ENCODE data around the gene KRTAP10-4. TPM values are rescaled to one million over a fixed set of nuclear protein-coding genes. Genes with fewer than 3 reads are reported as not detected.

KRTAP10-4 gene
- total RNA-seq, 2 experiments from 2014 or later = not detected

DNA sequence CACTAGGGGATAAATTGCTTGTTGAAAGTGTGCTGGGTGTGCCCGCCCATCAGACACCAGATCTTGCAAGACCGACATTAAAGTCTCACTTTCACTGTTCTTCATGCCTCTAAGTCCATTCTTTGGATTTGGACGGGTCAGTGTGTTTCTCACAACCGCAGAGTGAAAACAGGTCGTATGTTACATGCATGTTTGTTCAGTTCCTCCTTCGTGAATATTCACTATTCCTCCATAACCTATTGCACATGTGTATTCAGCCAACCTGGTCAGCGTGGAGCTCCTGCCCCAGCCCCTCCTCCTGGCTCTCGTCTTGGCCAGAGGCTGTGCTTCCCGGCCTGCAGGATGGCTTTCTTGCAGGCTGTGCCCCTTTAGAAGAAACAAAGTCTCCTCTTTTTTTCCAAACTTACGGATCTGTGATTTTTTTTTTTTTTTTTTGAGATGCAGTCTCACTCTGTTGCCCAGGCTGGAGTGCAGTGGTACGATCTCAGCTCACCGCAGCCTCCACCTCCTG, 20.9 kb downstream of the KRTAP10-4 start:
- CTCF ChIA-PET (ENCODE audit: unreplicated experiment) = no interaction called here
- Histone ChIP-seq H3K4me2 (ENCODE audit: low read length) (no peak overlapping the region), H3K27ac (ENCODE audit: low read depth, low read length, poor library complexity, severe bottlenecking) (no peak overlapping the region), H3K36me3 (ENCODE audit: insufficient read depth, low read length) (no peaks in the 10 kb centered on the region), H2AFZ (ENCODE audit: low read length) (no peak overlapping the region), H3K4me1 (ENCODE audit: insufficient read depth, low read length, poor library complexity, severe bottlenecking) (no peaks in the 10 kb centered on the region), H3K9me2 (ENCODE audit: insufficient read depth, low read length) (no peaks in the 10 kb centered on the region), H3K79me2 (ENCODE audit: insufficient read depth, low read depth, low read length) (no peaks in the 10 kb centered on the region), H3K4me3 (ENCODE audit: low read depth, low read length, poor library complexity, severe bottlenecking) (no peak overlapping the region), H3K9me3 (ENCODE audit: low read length) (no peaks in the 10 kb centered on the region), H4K20me1 (ENCODE audit: insufficient read depth, low read length) (no peaks in the 10 kb centered on the region)
- DNase-seq (ENCODE audit: low spot score) = no peak
- intact Hi-C loops (cut with micrococcal nuclease; ENCODE audit: unreplicated experiment) = no loop called here
- BruUV-seq (replicated peaks) = no TSS peak
- TF ChIP-seq CTCF (conservative IDR thresholded peaks at IDR 0.05; ENCODE audit: low read length) (no peak), EZH2phosphoT487 (IDR thresholded peaks at IDR 0.05; ENCODE audit: borderline replicate concordance, low read depth, low read length) (no peak)
- POLR2A ChIA-PET = interaction anchor here (0.7 kb wide), 2 partner anchors 17 to 107 kb away, joined by 3 to 8 read pairs; no protein-coding TSS in a partner anchor

- Histone ChIP-seq H3K9me3 (ENCODE audit: low read length) (no peaks in the 10 kb centered on the region), H3K27ac (ENCODE audit: low read depth, low read length, poor library complexity, severe bottlenecking) (no peak overlapping the region), H2AFZ (ENCODE audit: low read length) (no peak overlapping the region), H3K79me2 (ENCODE audit: insufficient read depth, low read depth, low read length) (no peaks in the 10 kb centered on the region), H3K36me3 (ENCODE audit: insufficient read depth, low read length) (no peaks in the 10 kb centered on the region), H3K9me2 (ENCODE audit: insufficient read depth, low read length) (no peaks in the 10 kb centered on the region), H3K4me3 (ENCODE audit: low read depth, low read length, poor library complexity, severe bottlenecking) (no peak overlapping the region), H3K4me2 (ENCODE audit: low read length) (no peak overlapping the region), H4K20me1 (ENCODE audit: insufficient read depth, low read length) (no peaks in the 10 kb centered on the region), H3K4me1 (ENCODE audit: insufficient read depth, low read length, poor library complexity, severe bottlenecking) (no peaks in the 10 kb centered on the region)
- TF ChIP-seq CTCF (conservative IDR thresholded peaks at IDR 0.05; ENCODE audit: low read length) = no peak
- TF ChIP-seq EZH2phosphoT487 (IDR thresholded peaks at IDR 0.05; ENCODE audit: borderline replicate concordance, low read depth, low read length) = no peak
- no TSS peak for BruUV-seq (replicated peaks)
- intact Hi-C loops (cut with micrococcal nuclease; ENCODE audit: unreplicated experiment) = no loop called here
- ChIA-PET CTCF (ENCODE audit: unreplicated experiment) (no interaction called here), POLR2A (no interaction called here)
- no peak for DNase-seq (ENCODE audit: low spot score)
These were observed 22.0 kb downstream of the KRTAP10-4 start for GRCh38 chr21:44595524-44595923.

GRCh38 chr21:44596068-44596725, 22.7 kb downstream of the KRTAP10-4 start:
- no peak overlapping the region for H3K4me3 ChIP-seq (ENCODE audit: low read depth, low read length, poor library complexity, severe bottlenecking)
- intact Hi-C loops (cut with micrococcal nuclease; ENCODE audit: unreplicated experiment) = no loop called here
- no peaks in the 10 kb centered on the region for H3K9me2 ChIP-seq (ENCODE audit: insufficient read depth, low read length)
- H3K4me1 ChIP-seq (ENCODE audit: insufficient read depth, low read length, poor library complexity, severe bottlenecking) = no peaks in the 10 kb centered on the region
- no peaks in the 10 kb centered on the region for H3K79me2 ChIP-seq (ENCODE audit: insufficient read depth, low read depth, low read length)
- no peak overlapping the region for H3K27ac ChIP-seq (ENCODE audit: low read depth, low read length, poor library complexity, severe bottlenecking)
- BruUV-seq (replicated peaks) = no TSS peak
- H3K36me3 ChIP-seq (ENCODE audit: insufficient read depth, low read length) = no peaks in the 10 kb centered on the region
- no peak for DNase-seq (ENCODE audit: low spot score)
- H3K4me2 ChIP-seq (ENCODE audit: low read length) = no peak overlapping the region
- no peaks in the 10 kb centered on the region for H4K20me1 ChIP-seq (ENCODE audit: insufficient read depth, low read length)
- no peak overlapping the region for H2AFZ ChIP-seq (ENCODE audit: low read length)
- POLR2A ChIA-PET = no interaction called here
- no peaks in the 10 kb centered on the region for H3K9me3 ChIP-seq (ENCODE audit: low read length)
- TF ChIP-seq EZH2phosphoT487 (IDR thresholded peaks at IDR 0.05; ENCODE audit: borderline replicate concordance, low read depth, low read length) (no peak), CTCF (conservative IDR thresholded peaks at IDR 0.05; ENCODE audit: low read length) (no peak)
- CTCF ChIA-PET (ENCODE audit: unreplicated experiment) = no interaction called here

Data from OCI-LY7 (cell line).